Measurements from ENCODE around the gene MEN1.

GRCh38 chr11:64767344-64768299, 42.7 kb downstream of the MEN1 start:
- no peak for TF ChIP-seq POLR2AphosphoS5 (IDR thresholded peaks at IDR 0.05)
- TF ChIP-seq CTCF (IDR thresholded peaks at IDR 0.05) = peak; percentile 48 to 76 (median 64)
- TF ChIP-seq POLR2A (IDR thresholded peaks at IDR 0.05) = no peak
